Thoracic aorta (tissue), 2 donors: ENCODE measurements around the gene PRKCA. TPM values are rescaled to one million over a fixed set of nuclear protein-coding genes. Genes with fewer than 3 reads are reported as not detected.

ENCODE experiments used
- ATAC-seq: fragments of 150-250 bp; one replicate; pipeline ENCODE4 v1.8.0; 2017; ENCODE audit warnings: low read depth; ENCODE audit not compliant: insufficient number of reproducible peaks, low FRiP score
- DNase-seq: peaks from one replicate; pipeline ENCODE4 v3.0.0-alpha.2; 2020; ENCODE audit warnings: low spot score
- H3K27ac ChIP-seq, 2 donors: fragments of 200-600 bp; sonication (generic); 1 replicate in 1 of 2; 2 replicates in 1 of 2; pipeline ENCODE4 v1.5.1; 2016; ENCODE audit warnings: mild to moderate bottlenecking in 2 of 2, moderate library complexity in 2 of 2
- H3K27me3 ChIP-seq: fragments of 200-600 bp; sonication (generic); replicated peaks from 2 replicates; pipeline ENCODE4 v1.6.0; 2016; ENCODE audit warnings: mild to moderate bottlenecking; ENCODE audit not compliant: insufficient read depth
- H3K36me3 ChIP-seq: fragments of 200-600 bp; sonication (generic); one replicate; pipeline ENCODE4 v1.5.1; 2016
- H3K4me1 ChIP-seq, 2 donors: fragments of 200-600 bp; sonication (generic); 1 replicate in 1 of 2; 2 replicates in 1 of 2; pipeline versions ENCODE4 v1.5.1 to v1.6.0; 2016; ENCODE audit warnings: low read depth in 2 of 2, mild to moderate bottlenecking in 1 of 2; ENCODE audit not compliant: control insufficient read depth in 1 of 2
- H3K4me3 ChIP-seq: fragments of 200-600 bp; sonication (generic); 2 replicates; pipeline ENCODE4 v1.5.1; 2016; ENCODE audit warnings: mild to moderate bottlenecking
- H3K9me3 ChIP-seq: fragments of 200-600 bp; sonication (generic); 2 replicates; pipeline ENCODE4 v1.5.1; 2016
- total RNA-seq, 2 donors: library from RNA; depleted of rRNA; stranded (reverse); fragments of >200 nt; gene quantifications; one replicate each; pipeline versions ENCODE4 v1.1.0 to v1.2.3, GENCODE V29; 2016
- TF ChIP-seq, protein P1 (sequence below): fragments of 200-600 bp; sonication (generic); IDR thresholded peaks from one replicate; pipeline ENCODE4 v1.5.1; 2019; ENCODE audit warnings: antibody characterized with exemption

PRKCA gene
- total RNA-seq, 2 donors from 2014 or later: 9.1 to 11.6 TPM

GRCh38 chr17:66369830-66370229 is 67.4 kb downstream of the PRKCA start:
- no peaks in the 10 kb centered on the region for H3K9me3 ChIP-seq
- no peaks in the 10 kb centered on the region for H3K36me3 ChIP-seq
- H3K4me1 ChIP-seq: no peaks in the 10 kb centered on the region
- no peak overlapping the region for H3K27ac ChIP-seq
- ATAC-seq (no peak), DNase-seq (no peak)
- TF ChIP-seq, protein P1, sequence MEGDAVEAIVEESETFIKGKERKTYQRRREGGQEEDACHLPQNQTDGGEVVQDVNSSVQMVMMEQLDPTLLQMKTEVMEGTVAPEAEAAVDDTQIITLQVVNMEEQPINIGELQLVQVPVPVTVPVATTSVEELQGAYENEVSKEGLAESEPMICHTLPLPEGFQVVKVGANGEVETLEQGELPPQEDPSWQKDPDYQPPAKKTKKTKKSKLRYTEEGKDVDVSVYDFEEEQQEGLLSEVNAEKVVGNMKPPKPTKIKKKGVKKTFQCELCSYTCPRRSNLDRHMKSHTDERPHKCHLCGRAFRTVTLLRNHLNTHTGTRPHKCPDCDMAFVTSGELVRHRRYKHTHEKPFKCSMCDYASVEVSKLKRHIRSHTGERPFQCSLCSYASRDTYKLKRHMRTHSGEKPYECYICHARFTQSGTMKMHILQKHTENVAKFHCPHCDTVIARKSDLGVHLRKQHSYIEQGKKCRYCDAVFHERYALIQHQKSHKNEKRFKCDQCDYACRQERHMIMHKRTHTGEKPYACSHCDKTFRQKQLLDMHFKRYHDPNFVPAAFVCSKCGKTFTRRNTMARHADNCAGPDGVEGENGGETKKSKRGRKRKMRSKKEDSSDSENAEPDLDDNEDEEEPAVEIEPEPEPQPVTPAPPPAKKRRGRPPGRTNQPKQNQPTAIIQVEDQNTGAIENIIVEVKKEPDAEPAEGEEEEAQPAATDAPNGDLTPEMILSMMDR: no peak
- no peaks in the 10 kb centered on the region for H3K27me3 ChIP-seq
- H3K4me3 ChIP-seq: no peak overlapping the region

DNA sequence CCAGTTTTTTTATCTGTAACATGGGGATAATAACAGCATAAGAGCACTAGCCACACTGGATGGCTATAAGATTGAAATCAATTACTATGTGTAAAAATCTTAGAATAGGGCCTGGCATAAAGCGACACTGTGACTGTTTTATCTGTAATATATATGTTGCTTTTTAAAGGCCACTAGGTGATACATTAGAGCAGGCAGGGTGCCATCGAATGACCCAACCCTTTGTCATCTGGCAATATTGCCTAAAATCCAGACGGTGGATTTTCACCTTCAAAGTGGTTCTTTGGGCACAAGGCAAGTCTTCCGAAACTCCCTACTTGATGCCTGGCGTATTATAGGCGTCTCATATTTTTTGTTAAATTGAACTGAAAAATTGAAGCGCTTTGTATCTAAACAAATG is 69.1 kb downstream of the PRKCA start:
- Histone ChIP-seq H3K9me3 (no peaks in the 10 kb centered on the region), H3K4me1 (no peaks in the 10 kb centered on the region), H3K27ac (no peak overlapping the region), H3K4me3 (no peak overlapping the region), H3K36me3 (no peaks in the 10 kb centered on the region), H3K27me3 (no peaks in the 10 kb centered on the region)
- ATAC-seq (no peak), DNase-seq (no peak)
- TF ChIP-seq, protein P1: no peak

- no peak for DNase-seq
- Histone ChIP-seq H3K4me1 (no peaks in the 10 kb centered on the region), H3K27me3 (no peaks in the 10 kb centered on the region), H3K27ac (no peak overlapping the region), H3K36me3 (no peaks in the 10 kb centered on the region), H3K9me3 (no peaks in the 10 kb centered on the region), H3K4me3 (no peak overlapping the region)
- no peak for ATAC-seq
- TF ChIP-seq, protein P1: no peak
Observed at GRCh38 chr17:66372182-66372581, 69.8 kb downstream of the PRKCA start.

GRCh38 chr17:66373079-66373478 is 70.7 kb downstream of the PRKCA start:
- Histone ChIP-seq H3K27me3 (no peaks in the 10 kb centered on the region), H3K4me1 (no peaks in the 10 kb centered on the region), H3K4me3 (no peak overlapping the region), H3K36me3 (no peaks in the 10 kb centered on the region), H3K27ac (no peak overlapping the region), H3K9me3 (no peaks in the 10 kb centered on the region)
- TF ChIP-seq, protein P1: no peak
- DNase-seq (no peak), ATAC-seq (no peak)

GRCh38 chr17:66373944-66374817 is 71.8 kb downstream of the PRKCA start:
- Histone ChIP-seq H3K27ac (no peak overlapping the region), H3K36me3 (no peaks in the 10 kb centered on the region), H3K4me1 (no peaks in the 10 kb centered on the region), H3K4me3 (no peak overlapping the region), H3K27me3 (no peaks in the 10 kb centered on the region), H3K9me3 (no peaks in the 10 kb centered on the region)
- DNase-seq: no peak
- no peak for ATAC-seq
- TF ChIP-seq, protein P1: no peak
